ENCODE data around the gene TAF4.
"Not testable (repeated sequence)": the region's sequence is repeated elsewhere in the genome, so short reads cannot be mapped to it uniquely, and the experiment has no call there.

TAF4 gene, protein sequence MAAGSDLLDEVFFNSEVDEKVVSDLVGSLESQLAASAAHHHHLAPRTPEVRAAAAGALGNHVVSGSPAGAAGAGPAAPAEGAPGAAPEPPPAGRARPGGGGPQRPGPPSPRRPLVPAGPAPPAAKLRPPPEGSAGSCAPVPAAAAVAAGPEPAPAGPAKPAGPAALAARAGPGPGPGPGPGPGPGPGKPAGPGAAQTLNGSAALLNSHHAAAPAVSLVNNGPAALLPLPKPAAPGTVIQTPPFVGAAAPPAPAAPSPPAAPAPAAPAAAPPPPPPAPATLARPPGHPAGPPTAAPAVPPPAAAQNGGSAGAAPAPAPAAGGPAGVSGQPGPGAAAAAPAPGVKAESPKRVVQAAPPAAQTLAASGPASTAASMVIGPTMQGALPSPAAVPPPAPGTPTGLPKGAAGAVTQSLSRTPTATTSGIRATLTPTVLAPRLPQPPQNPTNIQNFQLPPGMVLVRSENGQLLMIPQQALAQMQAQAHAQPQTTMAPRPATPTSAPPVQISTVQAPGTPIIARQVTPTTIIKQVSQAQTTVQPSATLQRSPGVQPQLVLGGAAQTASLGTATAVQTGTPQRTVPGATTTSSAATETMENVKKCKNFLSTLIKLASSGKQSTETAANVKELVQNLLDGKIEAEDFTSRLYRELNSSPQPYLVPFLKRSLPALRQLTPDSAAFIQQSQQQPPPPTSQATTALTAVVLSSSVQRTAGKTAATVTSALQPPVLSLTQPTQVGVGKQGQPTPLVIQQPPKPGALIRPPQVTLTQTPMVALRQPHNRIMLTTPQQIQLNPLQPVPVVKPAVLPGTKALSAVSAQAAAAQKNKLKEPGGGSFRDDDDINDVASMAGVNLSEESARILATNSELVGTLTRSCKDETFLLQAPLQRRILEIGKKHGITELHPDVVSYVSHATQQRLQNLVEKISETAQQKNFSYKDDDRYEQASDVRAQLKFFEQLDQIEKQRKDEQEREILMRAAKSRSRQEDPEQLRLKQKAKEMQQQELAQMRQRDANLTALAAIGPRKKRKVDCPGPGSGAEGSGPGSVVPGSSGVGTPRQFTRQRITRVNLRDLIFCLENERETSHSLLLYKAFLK

GRCh38 chr20:62065674-62066338 is at the start of gene TAF4:
Gene TAF4 (minus strand): TSS chr20:62065881. CDS start chr20:62065810, 71 bp downstream.
- DNase-seq, result peak; percentile 14

GRCh38 chr20:62114894-62115293 is 49.2 kb upstream of the TAF4 start:
- no peak for DNase-seq

DNA sequence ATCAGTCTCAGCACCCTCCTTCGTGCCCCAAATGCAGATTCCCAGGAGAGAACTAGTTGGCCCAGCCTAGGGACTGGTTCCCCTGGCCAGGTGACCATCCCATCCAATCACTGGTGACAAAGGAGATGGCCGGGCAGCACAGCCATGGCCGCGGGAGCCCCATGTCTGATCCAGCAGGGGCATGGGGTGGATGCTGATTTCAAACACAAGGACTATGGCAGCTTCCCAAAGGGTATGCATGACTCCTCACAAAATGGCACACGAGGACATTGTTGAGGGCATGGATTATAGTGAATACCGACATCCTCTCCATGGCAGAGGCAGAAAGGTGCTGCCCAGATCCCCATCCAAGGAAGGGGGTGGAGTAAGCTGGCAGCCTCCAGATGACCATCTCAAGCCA is 46.7 kb upstream of the TAF4 start:
- DNase-seq, result no peak

DNA sequence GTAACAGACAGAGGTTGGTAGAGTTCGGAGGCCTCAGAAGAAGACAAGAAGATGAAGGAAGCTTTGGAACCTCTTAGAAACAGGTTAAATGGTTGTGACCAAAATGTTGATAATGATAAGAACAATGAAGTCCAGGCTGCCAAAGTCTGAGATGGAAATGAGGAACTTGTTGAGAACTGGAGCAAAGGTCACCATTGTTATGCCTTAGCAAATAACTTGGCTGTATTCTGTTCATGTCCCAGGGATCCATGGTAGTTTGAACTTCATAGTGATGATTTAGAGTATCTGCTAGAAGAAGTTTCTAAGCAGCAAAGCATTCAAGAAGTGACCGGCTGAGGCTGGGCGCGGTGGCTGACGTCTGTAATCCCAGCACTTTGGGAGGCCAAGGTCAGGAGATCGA is 45.5 kb upstream of the TAF4 start:
- no peak for DNase-seq

DNA sequence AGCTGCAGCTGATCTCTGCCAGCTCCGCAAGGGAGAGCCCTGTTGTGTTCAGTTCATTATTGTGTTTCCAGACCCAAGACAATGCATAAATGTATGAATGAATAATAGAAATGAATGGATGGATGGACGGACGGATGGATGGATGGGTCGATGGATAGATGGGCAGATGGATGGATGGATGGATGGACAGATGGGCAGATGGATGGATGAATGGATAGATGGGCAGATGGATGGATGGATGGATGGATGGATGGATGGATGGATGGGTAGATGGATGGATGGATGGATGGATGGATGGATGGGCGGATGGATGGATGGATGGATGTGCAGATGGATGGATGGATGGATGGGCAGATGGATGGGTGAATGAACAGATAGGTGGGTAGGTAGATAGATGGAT is 39.9 kb upstream of the TAF4 start:
- DNase-seq, result no peak

- no peak for DNase-seq
These were observed 39.2 kb upstream of the TAF4 start for GRCh38 chr20:62104791-62105345.

GRCh38 chr20:62104234-62104789 is 38.6 kb upstream of the TAF4 start:
- no peak for DNase-seq

DNA sequence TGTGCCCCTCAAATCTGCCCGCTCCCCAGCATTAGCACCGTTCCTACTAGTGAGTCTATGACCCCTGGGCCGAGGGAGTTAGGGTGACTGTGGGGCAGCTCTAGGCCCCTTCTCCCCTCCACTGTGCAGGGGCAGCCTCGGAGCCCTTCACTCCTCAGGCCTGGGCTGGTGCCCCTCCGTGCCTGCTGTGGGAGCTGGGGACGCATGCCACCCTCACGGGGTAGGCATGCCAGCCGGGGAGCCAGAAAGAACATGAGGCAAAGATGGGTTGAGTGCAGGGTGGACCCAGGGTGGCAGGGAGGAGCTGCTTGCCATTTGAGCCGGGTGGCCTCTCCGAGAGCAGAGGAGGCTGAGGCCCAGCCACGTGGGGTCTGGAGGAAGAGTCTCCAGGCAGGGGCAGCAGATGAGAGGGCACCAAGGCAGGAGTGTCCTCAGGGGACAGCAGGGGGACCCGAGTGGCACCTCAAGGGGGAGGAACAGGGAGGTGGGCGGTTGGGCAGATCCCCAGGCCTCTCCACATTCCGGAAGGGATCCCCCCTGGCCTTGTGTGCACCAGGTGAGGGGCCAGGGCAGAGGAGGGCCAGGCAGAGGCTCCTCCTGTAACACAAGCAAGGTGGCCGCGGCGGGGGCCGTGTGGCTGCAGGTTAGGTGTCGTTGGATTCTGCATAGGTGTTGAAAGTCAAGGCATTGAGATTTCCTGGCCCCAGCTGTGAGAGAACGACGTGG is 38.0 kb upstream of the TAF4 start:
- no peak for DNase-seq

DNA sequence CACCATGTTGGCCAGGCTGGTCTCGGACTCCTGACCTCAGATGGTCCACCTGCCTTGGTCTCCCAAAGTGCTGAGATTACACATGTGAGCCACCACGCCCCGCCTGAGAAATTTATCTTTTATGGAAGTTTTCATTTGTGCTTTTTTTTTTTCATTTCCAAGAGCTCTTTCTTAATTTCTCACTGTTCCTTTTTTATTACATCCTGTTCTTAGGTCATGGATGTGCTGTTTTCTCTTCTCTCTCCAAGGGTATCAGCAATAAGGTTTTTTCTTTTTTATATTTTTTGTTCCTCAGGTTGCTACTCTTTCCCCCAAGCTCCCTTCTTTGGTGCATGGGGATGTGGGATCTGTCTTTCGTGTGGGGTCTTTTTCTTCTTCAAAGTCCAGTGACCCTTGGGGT is 35.4 kb upstream of the TAF4 start:
- no peak for DNase-seq

GRCh38 chr20:62097881-62098407 is 32.3 kb upstream of the TAF4 start:
- no peak for DNase-seq

- DNase-seq, result no peak
These were observed 31.0 kb upstream of the TAF4 start for GRCh38 chr20:62096421-62097380.

- no peak for DNase-seq
These were observed 23.7 kb upstream of the TAF4 start for GRCh38 chr20:62089393-62089792.

DNA sequence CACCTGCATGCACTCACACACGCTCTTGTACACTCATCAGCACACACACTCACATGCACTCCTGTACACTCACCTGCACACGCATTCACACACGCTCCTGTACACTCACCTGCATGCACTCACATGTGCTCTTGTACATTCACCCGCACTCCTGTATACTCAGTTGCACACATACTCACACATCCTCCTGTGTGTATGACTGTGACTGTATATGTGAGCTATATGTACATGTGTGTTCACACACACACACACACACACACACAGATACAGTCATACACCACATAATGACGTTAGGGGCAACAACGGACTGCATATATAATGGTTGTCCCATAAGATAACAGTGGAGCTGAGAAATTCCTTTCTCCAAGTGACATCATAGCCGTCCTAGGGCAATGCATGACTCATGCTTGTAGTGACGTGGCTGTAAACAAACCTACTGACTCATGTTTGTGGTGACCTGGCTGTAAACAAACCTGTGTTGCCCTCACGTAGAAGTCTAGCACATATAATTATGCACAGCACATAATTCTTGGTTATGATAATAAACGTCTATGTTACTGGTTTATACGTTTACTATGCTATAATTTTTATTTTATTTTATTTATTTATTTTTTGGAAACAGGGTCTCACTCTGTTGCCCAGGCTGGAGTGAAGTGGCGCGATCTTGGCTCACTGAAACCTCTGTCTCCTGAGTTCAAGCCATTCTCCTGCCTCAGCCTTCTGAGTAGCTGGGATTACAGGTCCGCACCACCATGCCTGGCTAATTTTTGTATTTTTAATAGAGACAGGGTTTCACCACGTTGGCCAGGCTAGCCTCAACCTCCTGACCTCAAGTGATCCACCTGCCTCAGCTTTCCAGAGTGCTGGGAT is 22.8 kb upstream of the TAF4 start:
- no peak for DNase-seq

GRCh38 chr20:62087632-62088031 is 22.0 kb upstream of the TAF4 start:
- no peak for DNase-seq

- DNase-seq, result no peak
These were observed 21.5 kb upstream of the TAF4 start for GRCh38 chr20:62087227-62087626.

DNA sequence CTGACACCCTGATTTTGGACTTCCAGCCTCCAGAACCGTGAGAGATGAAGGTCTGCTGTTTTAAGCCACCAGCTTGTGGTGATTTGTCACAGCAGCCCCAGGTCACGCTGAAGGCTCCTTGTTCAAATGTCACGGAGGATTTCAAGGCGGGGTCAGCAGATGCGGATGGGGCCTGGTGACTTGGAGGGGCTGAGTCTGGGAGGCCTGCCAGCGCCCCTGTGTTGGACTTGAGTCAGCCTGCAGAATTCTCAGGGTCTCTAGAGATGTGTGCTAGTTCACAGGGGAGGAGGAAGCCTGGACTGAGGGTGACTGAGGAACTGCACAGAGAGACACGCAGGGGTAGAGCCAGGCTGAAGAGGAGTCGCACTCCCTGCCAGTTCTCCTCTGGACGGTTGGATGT is 19.5 kb upstream of the TAF4 start:
- DNase-seq, result no peak

GRCh38 chr20:62084224-62084623 is 18.5 kb upstream of the TAF4 start:
- DNase-seq, result not testable (repeated sequence)

GRCh38 chr20:62083312-62083711 is 17.6 kb upstream of the TAF4 start:
- DNase-seq, result no peak
